Neural cell (in vitro differentiated cells): ENCODE results near the gene COL21A1.

Source experiments
- POLR2AphosphoS5 ChIP-seq: IDR thresholded peaks from 2 replicates; pipeline ENCODE4 v1.6.1; 2012
- TAF1 ChIP-seq: IDR thresholded peaks from 2 replicates; pipeline ENCODE4 v1.6.1; 2012; ENCODE audit warnings: low read depth
- TF ChIP-seq, protein P1 (sequence below): fragments of 450-650 bp; IDR thresholded peaks from 2 replicates; pipeline ENCODE4 v1.5.1; 2014; ENCODE audit warnings: antibody characterized with exemption, mild to moderate bottlenecking, moderate library complexity; ENCODE audit not compliant: poor library complexity, severe bottlenecking

DNA sequence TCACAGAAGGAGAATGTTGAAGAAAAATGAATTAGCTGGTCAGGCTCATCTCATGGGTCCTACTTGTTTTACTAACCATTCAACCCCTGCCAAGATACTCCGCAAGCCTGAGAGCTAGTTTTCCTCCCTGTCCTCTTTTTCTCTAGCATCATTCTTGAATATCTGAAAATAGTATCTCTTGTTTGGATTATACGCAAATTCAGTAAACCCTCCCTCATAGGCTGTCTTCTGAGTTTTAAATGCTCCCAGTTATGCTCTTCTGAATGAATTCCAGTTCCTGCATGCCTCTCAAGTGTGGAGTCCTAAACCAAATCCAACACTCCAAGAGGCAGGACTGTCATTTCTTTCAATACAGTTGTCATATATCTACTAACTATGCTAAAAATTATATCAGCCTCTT lies 99.6 kb downstream of the COL21A1 start:
- TF ChIP-seq, protein P1, sequence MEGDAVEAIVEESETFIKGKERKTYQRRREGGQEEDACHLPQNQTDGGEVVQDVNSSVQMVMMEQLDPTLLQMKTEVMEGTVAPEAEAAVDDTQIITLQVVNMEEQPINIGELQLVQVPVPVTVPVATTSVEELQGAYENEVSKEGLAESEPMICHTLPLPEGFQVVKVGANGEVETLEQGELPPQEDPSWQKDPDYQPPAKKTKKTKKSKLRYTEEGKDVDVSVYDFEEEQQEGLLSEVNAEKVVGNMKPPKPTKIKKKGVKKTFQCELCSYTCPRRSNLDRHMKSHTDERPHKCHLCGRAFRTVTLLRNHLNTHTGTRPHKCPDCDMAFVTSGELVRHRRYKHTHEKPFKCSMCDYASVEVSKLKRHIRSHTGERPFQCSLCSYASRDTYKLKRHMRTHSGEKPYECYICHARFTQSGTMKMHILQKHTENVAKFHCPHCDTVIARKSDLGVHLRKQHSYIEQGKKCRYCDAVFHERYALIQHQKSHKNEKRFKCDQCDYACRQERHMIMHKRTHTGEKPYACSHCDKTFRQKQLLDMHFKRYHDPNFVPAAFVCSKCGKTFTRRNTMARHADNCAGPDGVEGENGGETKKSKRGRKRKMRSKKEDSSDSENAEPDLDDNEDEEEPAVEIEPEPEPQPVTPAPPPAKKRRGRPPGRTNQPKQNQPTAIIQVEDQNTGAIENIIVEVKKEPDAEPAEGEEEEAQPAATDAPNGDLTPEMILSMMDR = no peak
- TF ChIP-seq TAF1 (no peak), POLR2AphosphoS5 (no peak)
